Right lobe of liver (tissue), 4 donors: ENCODE data around the gene XCL2.

ENCODE experiments used
- POLR2A ChIP-seq: fragments of 450-650 bp; IDR thresholded peaks from one replicate; pipeline ENCODE4 v1.6.1; 2017; ENCODE audit warnings: antibody characterized with exemption, mild to moderate bottlenecking
- TF ChIP-seq, protein P1 (sequence below), 4 donors: fragments of 200-600 bp in 3 of 4; fragments of 450-650 bp in 1 of 4; IDR thresholded peaks; one replicate each; pipeline versions ENCODE4 v1.5.1 to v1.8.0; 2016 to 2022; ENCODE audit warnings: antibody characterized with exemption in 4 of 4, mild to moderate bottlenecking in 2 of 4
- donor health status: DM: no; HTN: no; CAD: no.
- donor health status: DM: no; HTN: no; CAD: no.
- donor health status: DM: no; HTN: yes; CAD: no.

DNA sequence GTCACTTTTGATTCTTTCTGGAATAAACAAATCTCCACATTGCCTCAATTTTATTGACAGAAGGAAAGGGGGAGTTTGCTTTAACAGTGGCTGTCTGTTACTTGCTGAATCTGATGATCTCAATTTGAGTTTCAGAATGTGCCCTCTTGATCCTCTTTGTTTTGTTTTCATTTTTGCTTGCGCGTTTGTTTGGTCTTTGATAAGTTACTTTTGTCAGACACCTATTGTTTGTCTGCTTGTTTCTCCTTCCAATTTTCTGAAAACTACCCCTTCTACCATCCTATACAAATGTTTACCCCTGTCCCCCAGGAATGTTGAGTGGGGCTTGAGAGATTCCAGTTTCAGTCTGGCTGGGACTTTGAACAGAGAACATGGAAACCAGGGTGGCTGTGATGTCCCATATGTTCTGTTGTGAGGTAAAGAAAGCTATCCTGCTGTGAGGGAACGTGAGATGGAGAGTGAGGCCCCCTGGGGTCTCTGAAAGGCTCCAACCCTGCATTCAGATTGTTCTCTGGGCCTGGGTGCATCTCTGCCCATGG is 11.8 kb upstream of the XCL2 start:
- TF ChIP-seq, protein P1, sequence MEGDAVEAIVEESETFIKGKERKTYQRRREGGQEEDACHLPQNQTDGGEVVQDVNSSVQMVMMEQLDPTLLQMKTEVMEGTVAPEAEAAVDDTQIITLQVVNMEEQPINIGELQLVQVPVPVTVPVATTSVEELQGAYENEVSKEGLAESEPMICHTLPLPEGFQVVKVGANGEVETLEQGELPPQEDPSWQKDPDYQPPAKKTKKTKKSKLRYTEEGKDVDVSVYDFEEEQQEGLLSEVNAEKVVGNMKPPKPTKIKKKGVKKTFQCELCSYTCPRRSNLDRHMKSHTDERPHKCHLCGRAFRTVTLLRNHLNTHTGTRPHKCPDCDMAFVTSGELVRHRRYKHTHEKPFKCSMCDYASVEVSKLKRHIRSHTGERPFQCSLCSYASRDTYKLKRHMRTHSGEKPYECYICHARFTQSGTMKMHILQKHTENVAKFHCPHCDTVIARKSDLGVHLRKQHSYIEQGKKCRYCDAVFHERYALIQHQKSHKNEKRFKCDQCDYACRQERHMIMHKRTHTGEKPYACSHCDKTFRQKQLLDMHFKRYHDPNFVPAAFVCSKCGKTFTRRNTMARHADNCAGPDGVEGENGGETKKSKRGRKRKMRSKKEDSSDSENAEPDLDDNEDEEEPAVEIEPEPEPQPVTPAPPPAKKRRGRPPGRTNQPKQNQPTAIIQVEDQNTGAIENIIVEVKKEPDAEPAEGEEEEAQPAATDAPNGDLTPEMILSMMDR (IDR thresholded peaks at IDR 0.05), result no peak
- no peak for TF ChIP-seq POLR2A
